GM12801 (cell line): ENCODE results near the gene GMCL2.

Source experiments
- TF ChIP-seq, protein P1 (sequence below): IDR thresholded peaks from one replicate; pipeline ENCODE4 v1.5.1; 2011; ENCODE audit warnings: control low read depth; ENCODE audit not compliant: insufficient read length; ENCODE audit errors: extremely low read depth

The GMCL2 gene

DNA sequence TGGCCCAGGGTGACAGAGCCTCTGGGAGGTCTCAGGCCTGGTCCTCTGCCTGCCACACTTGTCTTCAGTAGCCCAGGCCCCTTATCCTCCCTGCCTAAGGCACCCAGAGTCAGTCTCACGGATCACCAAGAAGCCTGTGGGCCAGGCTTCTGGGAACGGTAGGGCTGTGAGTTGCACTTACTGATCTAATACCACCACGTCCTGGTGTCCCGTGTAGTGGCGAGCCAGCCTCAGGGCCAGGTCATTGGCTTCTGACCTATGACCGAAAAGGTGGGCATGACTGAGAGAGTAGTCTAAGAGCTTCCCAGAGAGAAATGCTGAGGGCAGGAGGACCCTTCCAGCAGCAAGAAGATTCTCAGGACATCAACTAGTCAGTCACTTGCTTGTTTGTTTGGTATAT, 38.0 kb upstream of the GMCL2 start:
- TF ChIP-seq, protein P1, sequence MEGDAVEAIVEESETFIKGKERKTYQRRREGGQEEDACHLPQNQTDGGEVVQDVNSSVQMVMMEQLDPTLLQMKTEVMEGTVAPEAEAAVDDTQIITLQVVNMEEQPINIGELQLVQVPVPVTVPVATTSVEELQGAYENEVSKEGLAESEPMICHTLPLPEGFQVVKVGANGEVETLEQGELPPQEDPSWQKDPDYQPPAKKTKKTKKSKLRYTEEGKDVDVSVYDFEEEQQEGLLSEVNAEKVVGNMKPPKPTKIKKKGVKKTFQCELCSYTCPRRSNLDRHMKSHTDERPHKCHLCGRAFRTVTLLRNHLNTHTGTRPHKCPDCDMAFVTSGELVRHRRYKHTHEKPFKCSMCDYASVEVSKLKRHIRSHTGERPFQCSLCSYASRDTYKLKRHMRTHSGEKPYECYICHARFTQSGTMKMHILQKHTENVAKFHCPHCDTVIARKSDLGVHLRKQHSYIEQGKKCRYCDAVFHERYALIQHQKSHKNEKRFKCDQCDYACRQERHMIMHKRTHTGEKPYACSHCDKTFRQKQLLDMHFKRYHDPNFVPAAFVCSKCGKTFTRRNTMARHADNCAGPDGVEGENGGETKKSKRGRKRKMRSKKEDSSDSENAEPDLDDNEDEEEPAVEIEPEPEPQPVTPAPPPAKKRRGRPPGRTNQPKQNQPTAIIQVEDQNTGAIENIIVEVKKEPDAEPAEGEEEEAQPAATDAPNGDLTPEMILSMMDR: no peak

DNA sequence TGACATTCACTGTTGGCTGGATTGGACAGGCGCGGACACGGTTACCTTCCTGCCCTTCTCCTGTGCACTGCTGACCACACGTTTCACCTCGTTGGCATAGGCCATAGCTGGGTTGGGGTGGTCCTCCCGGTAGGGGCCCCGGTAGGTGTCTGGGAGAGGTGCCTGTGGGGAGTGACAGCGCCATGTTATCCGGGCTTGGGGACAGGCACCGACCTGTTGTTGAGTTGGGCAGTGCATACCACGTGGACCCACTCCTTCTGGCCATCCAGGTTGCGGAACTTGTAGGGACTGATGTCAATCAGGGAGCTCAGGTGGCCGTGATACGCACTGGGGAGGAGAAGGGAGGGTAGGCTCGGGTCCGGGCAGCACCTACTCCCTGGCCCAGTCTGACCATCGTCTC, 37.2 kb upstream of the GMCL2 start:
- TF ChIP-seq, protein P1: no peak

DNA sequence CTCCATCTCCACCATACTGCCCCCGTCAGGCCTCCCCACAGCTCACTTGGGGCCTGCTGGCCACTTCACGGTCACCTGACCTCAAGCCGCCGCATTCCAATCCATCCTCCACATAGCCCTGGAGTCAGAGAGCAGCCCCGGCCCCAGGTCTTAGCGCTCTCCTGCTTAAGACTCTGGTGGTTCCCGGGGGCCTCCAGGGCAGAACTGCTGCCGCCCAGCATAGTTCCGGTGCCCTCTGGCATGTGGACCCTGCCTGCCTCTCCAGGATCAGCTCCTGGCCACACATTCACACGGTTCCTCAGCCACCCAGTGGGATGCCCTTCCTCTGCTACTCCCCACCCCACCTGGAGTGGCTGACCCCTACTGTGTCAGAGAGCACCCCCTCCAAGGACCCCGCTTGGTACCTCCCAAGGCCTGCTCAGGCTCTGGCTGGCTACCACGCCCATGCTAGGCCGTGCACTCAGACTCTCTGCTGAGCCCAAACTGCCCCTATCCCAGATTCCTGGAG, 36.7 kb upstream of the GMCL2 start:
- TF ChIP-seq, protein P1: no peak

DNA sequence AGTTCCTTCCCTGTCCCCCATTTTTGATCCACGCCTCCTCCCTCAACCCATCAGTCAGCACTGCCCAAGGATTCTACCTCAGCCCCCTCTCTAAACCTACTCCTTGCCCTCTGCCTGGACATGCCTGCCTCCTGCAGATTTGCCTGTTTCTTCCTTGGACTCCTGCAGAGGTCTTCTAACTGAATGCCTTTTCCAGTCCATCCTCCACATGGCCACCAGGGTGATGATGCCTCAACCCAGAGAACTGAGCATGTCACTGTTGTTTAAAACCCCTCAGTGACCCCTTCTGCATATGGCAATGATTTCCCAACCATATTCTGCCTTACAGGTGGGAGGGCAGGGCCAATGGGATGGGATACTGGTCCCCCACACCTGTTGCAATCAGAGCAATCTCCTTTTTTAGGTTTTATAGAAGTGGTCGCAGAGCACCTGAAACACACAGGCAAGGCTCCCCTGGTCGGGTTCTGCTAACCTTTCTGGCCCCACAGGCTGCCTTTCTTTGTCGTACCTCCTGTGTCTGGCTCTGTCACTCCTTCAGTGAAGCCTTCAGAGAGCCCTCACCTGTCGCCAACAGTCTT, 36.1 kb upstream of the GMCL2 start:
- TF ChIP-seq, protein P1: no peak

DNA sequence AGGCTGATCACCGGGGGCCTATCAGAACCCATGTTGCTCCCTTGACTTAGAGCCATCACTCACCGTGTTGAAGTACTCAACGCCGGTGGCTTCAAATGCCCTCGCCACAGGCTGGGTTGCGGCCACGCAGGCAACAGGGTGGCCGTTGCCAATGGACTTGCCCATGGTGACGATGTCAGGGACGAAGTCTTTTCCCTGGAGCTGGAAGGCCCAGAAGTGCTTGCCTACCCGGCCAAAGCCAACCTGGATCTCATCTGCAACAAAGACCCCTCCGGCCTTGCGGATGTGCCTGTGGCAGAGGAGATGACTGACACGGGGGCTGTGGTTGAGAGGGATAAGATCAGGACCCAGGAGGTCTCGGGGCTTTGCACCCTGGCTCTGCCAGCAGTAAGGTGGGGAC, 35.1 kb upstream of the GMCL2 start:
- TF ChIP-seq, protein P1: no peak

DNA sequence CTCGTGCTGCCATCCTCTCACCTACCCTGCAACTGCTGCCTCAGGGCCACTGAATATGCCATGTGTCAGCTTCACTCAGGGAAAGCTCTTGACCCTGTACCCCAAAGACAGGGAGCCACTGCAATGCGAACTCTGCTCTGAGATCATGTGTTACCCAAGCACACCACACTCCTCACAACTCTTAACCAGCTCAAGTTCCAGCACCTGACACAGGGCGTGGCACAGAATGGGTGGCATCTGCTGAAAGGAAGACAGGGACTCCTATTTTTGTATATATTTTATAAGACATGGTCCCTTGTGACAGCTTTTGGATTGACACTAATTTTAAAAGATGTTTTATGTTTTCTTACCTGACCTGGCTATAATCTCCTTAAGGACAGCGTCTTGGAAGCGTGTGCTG, 34.7 kb upstream of the GMCL2 start:
- TF ChIP-seq, protein P1: no peak

DNA sequence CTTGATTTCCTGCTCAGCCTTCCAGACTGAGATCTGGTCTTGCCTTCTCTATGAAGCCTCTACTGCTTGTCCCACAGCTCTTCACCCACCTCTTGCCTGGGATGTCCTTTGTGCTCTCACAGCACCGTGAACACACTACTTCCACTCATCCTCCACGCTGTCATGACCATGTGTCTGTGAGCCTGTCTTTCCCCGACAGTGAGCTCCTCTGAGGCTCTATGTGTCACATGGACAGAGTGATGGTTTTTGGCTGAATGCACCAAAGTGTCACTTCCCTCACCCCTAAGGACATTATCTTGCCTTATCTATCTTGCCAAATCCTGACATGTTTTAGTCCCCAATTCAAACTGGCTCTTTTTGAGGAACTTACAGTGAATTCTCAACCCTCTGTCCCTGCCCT, 34.1 kb upstream of the GMCL2 start:
- TF ChIP-seq, protein P1: no peak

DNA sequence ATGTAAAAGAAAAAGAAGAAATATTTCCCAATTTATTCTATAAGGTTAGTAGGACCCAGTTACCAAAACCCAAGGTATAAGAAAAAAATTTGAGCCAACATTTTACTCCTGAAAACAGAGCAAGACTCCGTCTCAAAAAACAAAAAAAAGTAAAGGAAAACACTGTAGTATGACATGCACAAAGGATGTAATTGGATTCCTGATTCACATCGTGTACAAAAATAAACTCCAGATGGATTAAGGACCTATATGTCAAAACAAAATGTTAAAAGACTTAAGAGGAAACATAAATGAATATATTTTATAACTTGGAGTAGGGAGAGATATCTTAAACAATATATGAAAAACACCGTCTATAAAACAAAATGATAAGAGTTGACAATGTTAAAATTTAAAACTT, 31.7 kb upstream of the GMCL2 start:
- TF ChIP-seq, protein P1: no peak
